HCEC 1CT (cell line): ENCODE results near the gene ZNF827.

Experiments
- DNase-seq: peaks from one replicate; pipeline ENCODE4 v3.0.0-alpha.2; 2017

The ZNF827 gene

DNA sequence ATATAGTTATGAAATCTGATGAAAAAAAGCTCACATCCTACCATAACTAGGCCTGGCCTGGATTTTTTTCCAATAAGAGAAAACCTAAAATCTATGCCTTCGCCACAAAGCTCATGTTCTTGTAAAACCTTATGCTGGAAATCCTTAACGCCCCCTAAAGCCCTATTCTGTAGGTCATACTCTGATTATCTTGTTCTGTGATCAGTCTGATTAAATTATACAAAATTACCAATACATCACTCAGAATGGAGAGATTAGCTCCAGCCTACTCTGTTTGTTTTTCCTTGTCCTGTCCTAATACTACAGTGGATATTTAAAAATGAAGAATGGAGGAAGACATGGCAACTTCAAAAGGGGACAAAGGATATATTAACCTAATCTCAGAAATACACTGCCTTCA, 7.2 kb downstream of the ZNF827 start:
- no peak for DNase-seq

DNA sequence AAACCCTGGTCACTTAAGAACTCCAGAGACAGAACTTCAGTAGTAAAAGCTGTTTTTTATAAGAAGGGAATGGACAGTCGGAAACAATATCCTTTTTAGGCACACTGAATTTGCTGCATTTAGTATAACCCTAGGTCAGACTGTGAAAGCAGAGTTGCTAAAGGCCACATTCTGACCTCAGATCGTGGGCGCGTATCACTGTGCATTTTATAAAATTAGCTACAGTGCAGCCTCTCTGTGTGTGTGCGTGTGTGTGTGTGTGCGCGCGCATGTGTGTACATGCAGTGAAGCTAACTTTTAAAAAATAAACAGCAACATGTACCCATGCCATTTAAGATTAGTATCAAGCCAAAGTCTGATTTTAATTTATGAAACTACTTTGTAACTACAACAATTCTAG, 8.0 kb downstream of the ZNF827 start:
- DNase-seq = no peak

DNA sequence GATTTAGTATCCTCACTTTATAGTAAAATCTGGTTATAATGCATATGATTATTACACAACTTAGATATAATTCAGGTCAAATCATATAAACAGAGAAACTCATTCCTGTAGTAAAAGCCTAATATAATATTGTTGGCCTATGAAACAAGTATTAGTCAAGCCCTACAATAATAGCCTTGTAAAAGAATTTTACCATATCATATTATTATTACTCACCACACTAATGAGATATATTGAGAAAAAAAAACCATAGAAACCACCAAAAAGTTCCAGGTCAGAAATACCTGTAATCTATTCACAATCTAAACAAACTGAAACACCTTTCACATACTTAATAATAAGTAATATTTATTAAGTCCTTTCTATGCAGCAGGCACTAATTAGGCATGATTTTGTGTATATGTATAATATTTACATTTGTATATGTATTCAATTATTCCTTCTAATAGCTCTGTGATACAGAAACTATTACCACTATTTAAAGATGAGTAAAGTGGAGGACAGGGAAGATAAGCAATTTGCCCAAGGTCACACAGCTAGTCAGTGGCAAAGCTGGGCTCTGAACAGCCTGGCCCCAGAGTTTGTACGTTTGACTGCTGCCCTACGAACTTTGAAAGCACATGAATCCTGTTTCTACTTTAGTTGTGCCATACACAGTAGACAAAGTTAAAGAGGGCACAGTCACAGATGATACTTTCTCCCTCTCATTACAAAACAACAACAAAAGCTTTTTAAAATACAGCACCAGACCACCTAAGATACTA, 9.0 kb downstream of the ZNF827 start:
- no peak for DNase-seq

DNA sequence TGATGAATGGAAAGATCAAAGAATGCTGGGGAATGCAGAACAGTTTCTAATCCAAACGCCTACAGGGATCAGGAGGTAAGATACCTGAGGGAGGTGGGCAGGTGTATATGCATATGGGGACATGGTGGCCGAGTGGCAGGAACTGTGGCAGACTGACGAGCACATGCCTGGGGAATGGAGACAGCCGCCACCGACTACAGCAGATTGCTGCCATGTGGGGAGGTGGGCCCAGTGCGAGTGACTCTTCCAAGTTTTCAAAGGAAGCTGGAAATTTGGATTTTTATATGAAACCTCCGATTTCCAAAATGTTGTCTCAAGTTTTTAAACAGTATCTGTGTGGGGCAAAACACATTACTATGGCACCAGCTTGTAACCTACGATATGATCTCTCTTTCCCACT, 9.9 kb downstream of the ZNF827 start:
- no peak for DNase-seq

DNA sequence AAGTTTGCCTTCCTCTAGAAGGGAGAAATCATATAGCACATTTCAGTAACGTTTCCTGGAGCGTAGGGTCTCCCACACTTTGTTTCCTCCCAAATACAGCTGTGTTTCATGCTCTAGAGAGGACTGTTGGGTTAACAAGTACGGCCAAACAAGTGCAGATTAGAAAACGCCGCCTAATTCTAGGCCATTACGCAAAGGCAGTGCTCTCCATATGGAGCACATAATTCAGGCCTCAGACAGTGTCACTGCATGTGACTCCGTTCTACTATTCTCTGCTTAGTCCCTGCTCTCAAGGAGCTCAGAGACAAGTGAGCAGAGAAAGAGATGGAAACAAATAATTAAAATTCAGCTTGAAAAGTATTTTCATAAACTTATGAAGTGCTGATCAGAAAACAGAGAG, 11.6 kb downstream of the ZNF827 start:
- no peak for DNase-seq

DNA sequence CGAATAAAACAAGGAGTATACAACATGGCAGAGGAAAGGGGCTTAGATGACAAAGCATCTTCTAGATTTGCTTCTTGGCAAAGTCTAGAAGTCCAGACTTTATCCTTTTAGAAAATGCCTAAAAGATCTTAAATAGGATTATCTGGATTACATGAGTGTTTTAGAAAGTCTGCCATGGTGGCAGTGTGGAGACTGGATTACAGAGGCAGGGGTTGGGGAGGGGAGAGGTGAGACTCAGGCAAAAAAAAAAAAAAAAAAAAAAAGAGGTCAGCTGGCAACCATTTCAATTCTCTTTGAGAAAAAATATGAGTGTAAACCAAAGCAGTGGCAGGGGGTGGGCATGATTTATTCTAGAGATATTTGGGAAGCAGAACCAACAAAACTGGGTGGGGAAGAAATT, 17.4 kb downstream of the ZNF827 start:
- DNase-seq = no peak

DNA sequence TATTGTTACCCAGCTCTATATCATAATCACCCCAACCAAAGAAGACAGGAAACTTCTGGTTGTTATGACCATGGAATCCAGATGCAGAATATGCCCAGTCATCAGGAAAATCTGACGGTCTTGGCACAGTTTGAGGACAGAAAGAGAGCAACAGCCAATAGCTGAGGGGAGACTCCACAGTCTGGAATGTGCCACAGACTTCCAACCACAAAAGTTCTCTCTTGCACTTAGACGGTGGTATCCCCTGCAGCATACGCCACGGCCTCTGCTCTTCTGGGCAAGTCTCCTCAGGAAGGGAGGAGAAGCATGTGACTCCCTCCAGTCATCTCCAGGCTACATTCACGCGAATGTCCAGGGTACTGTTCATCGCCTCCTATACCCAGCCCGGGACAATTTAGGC, 18.4 kb downstream of the ZNF827 start:
- peak; percentile 62 for DNase-seq

DNA sequence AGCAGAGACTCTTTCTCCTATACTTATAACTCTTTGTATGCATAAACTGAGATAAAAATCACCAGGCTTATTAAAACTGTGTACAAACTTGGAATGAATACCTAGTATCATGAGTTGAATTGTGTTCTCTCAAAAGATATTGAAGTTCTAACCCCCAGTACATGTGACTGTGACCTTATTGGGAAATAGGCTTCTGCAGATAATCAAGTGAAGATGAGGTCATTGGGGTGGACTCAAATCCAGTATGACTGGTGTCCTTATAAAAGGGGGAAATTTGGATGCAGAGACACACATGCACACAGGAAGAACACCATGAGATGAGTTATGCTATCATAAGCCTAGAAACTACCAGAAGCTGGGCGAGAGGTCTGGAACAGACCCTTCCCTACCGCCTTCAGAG, 26.2 kb downstream of the ZNF827 start:
- no peak for DNase-seq

DNA sequence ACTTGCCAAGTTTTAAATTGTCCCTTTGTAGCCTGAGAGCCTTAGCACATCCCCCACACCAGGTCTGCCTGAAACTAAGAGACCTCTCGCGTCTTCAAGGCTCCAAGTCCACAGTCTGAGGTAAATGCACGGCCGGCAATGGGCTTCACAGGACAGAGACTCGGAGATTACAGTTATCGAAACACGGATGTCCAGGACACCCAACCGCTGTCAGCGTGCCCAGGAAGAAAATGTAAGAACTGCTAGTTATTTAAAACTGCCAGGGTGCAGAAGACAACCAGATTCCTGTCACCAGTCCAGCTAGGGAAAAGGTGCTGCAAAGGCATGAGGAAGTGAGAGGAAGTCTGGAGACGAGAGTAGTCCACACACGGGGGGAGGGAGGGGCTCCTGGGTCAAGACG, 28.9 kb downstream of the ZNF827 start:
- no peak for DNase-seq

DNA sequence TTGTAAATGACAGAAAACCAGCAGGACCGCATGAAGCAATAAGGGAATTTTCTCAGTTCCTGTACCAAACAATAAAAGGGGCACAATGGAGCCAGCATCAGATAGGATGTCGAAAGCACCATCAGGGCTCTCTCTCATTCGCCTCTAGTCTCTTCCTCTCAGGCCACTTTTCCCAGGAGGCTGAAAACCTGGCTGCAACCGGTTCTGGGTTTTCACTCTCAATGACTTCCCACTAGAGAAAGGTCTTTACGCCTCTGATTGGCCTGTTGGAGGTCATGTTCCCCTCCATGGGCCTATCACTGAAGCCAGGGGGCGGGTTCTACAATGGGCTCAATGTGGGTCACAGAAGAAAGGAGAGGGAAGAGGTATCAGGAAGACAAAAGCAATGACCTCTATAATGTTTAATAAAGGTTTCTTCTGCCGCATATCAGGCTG, 29.3 kb downstream of the ZNF827 start:
- no peak for DNase-seq

DNA sequence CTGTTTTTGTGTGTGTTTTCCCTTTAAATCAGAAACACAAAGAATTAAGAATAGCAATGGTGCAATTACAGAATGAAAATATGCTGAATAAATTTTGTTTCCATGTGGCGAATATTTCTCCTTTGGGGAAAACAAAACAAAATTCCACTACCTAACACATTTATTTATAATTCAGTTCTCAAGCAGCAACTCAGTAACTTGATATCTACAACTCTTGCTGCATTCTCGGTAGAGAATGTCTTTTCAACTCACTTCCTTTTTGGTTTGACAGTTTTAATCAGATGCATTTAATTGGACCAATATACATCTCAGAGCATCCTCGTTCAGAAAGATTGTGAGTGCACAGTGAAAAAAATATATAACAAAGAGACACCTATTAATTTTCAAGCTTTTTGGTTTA, 30.8 kb downstream of the ZNF827 start:
- DNase-seq = no peak

DNA sequence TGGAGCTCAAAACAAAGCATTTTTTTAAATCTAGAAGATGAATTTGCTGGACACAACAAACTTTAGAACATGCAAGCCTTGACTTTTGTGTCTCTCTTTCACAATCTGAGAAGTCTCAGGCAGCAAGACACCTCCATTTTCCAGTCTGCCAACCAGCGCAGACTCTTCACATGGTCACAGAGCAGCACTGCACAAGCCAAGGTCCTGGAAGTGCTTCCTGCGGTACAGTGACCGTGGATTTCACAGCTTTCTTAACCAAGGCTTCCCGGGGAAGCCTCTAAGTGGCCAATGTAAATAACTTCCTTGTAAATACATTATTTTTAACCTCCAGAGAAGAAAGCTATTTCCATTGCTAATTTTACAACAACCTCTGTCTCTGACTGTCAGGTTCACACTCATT, 31.2 kb downstream of the ZNF827 start:
- DNase-seq = no peak

DNA sequence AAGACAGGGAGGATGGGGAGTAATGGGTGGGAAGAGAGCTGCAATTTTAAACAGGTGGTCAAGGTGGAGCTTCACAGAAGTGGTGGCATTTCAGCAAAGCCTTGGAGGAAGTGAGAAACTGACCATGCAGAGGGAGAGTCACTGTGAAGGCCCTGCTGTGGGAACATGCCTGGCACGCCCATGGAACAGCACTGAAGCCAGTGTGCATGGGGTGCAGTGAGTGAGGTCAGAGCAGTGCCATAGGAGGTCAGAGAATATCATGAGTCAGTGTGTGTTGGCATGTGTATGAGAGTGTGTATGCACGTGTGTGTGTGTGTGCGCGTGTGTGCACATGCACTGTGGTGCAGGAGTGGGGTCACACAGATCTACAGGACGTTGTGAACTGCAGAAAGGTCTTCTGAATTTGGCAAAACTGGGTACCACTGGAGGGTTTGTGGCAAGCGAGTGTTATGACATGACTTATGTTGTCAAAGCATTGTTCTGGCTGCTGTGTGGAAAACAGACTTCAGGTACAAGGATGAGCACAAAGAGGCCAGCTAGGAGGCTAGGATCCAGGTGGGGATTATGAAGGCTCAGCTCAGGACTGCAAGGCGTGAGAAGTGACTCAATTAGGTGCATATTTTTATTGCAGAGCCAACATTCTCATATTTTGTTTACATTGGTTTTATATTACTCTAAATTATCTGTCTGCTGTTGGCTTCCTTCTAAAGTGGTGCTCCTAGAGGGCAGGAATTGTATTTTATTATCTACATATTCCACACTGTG, 34.0 kb downstream of the ZNF827 start:
- DNase-seq = peak; percentile 40

DNA sequence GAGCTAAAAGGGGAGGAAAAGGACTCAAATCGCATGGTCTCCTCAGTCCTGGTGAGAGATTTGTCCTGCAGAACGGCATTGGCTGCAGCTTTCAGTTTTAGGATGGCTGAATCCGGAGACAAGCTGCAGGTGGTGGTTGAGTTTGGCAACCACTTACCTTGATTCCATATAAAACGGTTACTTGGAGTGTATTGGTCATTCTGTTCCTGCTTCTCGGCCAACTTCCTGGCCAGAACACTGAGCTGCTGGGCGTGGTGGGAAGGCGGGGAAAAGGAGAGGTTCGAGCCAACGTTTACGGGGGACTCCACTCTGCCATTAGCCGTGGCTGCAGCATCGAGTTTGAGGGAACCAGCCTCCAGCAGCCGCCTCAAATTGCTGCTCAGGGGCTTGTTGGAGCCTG, 36.1 kb downstream of the ZNF827 start:
- no peak for DNase-seq

DNA sequence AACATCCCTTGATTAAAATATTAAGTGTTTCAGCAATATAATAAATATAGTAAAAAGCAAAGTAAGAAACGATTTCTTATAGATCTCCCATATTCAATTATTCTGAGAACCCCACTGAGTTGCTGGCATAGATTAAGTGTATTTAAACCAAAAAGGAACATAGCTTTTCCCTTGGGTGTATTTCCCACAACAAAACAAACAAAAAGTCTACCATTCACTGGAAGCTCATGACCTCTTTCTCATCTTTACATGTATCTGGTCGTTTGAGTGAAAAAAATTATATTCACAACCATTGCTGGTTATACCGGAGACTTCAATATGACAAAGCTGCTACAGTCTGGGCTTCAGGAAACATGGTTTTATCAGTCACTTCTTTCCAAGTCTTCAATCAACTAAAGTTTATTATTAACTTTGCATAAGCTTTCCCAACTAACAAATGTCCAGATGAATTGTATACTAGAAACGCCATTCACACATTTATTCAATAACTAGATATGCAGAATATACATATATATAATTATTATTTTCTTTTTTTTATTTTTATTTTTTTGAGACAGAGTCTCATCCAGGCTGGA, 38.6 kb downstream of the ZNF827 start:
- no peak for DNase-seq

DNA sequence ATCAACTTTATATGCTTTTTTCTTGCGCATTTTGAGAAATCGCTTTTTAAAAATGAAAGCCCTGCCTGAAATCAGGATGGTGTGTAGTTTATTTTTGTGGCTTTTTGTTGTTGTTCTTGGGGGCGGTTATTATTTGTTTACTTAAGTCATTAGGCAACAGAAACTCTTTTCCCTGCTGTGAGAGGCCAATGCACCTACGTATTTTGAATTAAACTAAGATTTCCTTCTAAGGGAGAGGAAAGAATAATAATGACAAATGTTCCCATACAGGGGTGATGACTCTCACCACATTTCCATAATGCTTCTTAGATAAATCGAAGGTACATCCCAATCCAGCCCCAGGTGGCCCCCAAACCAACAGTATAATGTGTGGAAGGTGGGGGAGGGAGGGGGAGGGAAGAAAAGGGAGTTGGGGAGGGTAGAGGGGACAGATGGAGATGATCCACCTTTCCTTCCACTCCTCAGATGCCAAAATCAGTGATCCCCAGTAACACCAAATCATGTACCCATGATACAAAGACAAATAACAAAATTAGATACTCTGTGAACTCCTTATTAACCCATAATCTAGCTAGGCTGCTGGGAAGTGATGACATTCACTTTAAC, 39.6 kb downstream of the ZNF827 start:
- no peak for DNase-seq

DNA sequence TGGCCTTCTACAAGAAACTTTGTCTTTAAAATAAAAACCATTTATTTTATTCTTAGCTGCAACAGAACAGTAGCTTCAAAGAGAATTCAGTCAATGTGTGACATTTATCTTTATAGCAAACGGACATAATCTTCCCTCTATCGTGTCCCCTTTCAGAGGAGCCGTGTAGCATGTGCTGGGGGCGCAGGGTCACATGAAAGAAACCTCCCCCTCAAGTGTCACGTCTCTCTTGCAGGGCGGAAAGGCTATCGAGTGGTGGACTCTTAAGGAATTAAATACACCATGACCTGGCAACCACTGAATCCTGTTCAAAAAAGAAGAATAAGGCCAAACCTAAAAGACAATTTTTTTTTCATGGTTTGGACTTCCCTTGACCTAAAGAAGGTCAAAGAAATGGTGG, 40.2 kb downstream of the ZNF827 start:
- DNase-seq = no peak

DNA sequence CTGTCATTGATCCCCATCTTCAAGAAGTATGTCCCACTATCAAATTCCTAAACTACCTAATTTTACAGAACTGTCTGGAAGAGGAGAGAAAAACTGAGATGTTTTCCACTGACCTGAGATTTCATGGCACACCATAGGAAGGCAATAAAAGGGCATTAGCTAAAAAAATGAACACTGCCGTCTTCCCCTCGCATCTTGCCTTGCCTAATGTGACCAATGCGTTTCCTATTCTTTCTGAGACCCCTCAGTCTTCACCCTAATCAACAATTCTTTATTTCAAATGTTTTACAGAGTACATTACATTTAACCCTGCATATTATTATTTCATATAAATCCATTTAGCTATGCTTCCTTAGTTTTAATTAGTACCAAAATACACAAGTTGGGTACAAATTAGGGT, 43.6 kb downstream of the ZNF827 start:
- no peak for DNase-seq

DNA sequence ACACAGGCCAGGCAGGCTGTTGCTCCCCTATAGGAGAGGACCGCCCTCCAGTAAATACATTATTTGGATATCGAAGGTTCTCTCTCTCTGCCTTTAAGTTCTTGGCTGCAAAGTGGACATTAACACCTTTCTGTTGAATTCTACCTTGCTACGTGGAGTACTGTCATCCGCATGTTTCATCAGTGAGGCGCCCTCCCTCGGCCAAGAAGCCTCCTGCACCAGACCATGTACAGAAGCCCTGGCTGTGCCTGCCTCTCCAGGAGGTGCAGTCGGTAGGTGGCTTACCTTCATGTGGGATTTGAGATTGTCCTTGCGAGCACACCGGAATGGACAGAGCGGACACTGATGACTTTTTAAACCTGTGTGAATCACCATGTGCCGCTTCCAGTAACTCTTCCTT, 46.7 kb downstream of the ZNF827 start:
- DNase-seq = no peak

DNA sequence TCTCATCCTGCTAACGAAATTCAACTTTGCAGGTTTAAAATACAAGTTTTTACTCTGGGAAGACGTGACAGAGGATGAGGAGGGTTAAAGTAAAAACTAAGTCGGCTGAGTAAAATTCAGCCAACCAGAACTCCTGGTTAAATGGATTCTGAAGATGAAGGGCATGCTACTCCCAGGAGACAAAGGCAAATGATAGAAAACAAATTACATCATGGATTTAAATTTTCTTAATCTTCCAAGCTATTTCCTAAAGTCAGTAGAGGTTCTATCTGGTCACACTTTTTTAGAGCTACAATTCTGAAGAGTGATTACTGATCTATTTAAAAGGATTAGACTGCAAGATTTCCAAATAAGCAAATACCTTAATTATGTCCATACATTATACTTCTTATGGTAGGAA, 47.9 kb downstream of the ZNF827 start:
- no peak for DNase-seq

DNA sequence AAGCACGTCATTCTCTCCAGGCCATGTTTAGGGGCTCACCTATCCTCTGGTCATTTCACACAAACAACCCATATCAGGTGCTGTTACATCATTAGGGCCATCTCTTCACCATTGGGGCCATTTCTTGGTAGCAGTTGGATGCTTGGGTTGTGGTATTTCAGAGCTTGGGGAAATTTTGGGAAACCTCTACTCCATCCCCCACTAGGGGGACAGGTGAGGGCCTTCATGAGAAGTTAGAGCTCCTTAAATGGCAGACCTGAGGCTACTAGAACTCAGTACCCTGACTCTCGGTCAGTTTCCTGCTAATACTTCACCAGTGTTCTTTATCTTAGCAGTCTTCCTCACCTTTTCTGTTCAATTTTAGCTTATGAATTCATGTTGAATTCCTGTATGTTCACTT, 50.2 kb downstream of the ZNF827 start:
- DNase-seq = no peak

DNA sequence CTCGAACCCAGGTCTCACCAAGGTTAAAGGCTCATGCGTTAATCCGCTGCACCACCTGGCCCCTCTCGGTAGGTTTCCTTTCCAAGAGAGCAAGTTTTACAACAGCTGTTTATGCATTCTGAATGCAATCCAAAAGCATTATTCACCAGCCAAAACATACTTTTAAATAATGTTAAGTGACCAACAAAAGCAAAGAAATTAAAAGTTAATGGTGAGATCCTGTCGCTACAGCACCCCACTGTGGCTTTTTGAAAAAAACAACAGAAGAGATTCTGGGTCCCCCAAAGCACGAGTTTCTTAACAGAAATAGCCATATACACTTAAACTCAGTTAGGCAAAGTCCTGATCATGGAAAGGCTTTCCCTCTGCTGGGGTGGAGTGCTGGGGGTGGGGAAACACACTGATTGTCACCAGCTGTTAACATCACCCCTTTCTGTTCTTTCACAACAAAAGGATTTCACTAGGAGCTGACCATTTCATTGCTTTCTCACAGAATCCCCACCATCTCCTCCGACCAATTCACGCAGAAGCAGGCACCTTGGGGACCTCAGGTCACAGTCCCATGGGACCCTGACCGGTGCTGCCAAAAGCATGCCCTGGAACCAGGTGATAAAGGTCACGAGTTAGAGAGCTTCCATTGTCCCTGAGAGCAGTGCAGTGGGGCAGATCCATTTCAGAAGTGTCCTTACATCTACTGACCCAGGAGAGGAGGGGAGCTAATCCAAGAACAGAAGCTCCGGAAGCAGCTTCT, 51.2 kb downstream of the ZNF827 start:
- peak; percentile 58 for DNase-seq

DNA sequence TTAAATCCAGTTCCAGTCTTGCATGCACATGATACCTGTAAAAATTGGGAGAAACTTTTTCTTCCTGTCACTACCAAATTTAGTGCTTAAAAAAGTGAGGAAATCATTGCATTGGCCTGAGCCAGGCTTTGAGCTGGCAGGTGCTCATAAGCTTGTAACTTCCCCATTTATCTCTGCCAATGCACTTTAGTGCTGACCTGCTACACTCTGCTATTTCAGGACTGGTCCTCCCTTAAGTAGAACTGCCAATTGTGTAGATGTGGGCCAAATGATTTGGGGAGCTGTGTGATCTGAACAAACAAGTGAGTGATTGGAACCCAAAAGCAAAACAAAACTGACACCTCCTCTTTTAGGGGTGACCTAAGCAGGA, 51.8 kb downstream of the ZNF827 start:
- DNase-seq = no peak
